OCI-LY1 (cell line): ENCODE results near the gene BLOC1S1.

Experiments
- CTCF ChIP-seq: fragments of 200-600 bp; sonication (generic), shearing (Covaris generic); IDR thresholded peaks from 2 replicates; pipeline ENCODE4 v1.5.1; 2017; ENCODE audit warnings: mild to moderate bottlenecking, antibody characterized with exemption, low read length, moderate library complexity, mixed read lengths
- EZH2 ChIP-seq: fragments of 200-600 bp; sonication (generic), shearing (Covaris generic); IDR thresholded peaks from 2 replicates; pipeline ENCODE4 v1.8.0; 2017; ENCODE audit warnings: borderline replicate concordance, mixed run types, mild to moderate bottlenecking, antibody characterized with exemption, low read length, moderate library complexity, mixed read lengths

- TF ChIP-seq CTCF (no peak), EZH2 (no peak)
These were observed 21.7 kb upstream of the BLOC1S1 start for GRCh38 chr12:55694188-55694515.
